ENCODE measurements around the gene NTN1. TPM values are rescaled to one million over a fixed set of nuclear protein-coding genes. Genes with fewer than 3 reads are reported as not detected.

NTN1 gene
- total RNA-seq, 1 donor: under 0.01 TPM

GRCh38 chr17:9185688-9186284 lies 164.5 kb downstream of the NTN1 start:
- TF ChIP-seq CTCF (IDR thresholded peaks at IDR 0.05; ENCODE audit: insufficient read depth, low read depth, low read length): no peak
- no peak for DNase-seq (ENCODE audit: low read depth)

GRCh38 chr17:9187828-9188227 lies 166.5 kb downstream of the NTN1 start:
- no peak overlapping the region for H3K4me3 ChIP-seq (ENCODE audit: low read depth, low read length)
- no peak for DNase-seq (ENCODE audit: low read depth)
- TF ChIP-seq CTCF (IDR thresholded peaks at IDR 0.05; ENCODE audit: insufficient read depth, low read depth, low read length): no peak

More at GRCh38 chr17:9185688-9186284, 164.5 kb downstream of the NTN1 start:
- H3K4me3 ChIP-seq (ENCODE audit: low read depth, low read length): no peak overlapping the region

GRCh38 chr17:9188367-9188766 lies 167.1 kb downstream of the NTN1 start:
- no peak for TF ChIP-seq CTCF (IDR thresholded peaks at IDR 0.05; ENCODE audit: insufficient read depth, low read depth, low read length)
- DNase-seq (ENCODE audit: low read depth): no peak
- no peak overlapping the region for H3K4me3 ChIP-seq (ENCODE audit: low read depth, low read length)

- DNase-seq (ENCODE audit: low read depth): no peak
- TF ChIP-seq CTCF (IDR thresholded peaks at IDR 0.05; ENCODE audit: insufficient read depth, low read depth, low read length): no peak
- H3K4me3 ChIP-seq (ENCODE audit: low read depth, low read length): no peak overlapping the region
Observed at GRCh38 chr17:9189870-9190269, 168.6 kb downstream of the NTN1 start.

- no peak overlapping the region for H3K4me3 ChIP-seq (ENCODE audit: low read depth, low read length)
- no peak for DNase-seq (ENCODE audit: low read depth)
- no peak for TF ChIP-seq CTCF (IDR thresholded peaks at IDR 0.05; ENCODE audit: insufficient read depth, low read depth, low read length)
Observed at GRCh38 chr17:9192010-9192409, 170.7 kb downstream of the NTN1 start.

GRCh38 chr17:9195411-9195810 lies 174.1 kb downstream of the NTN1 start:
- no peak for DNase-seq (ENCODE audit: low read depth)
- no peak overlapping the region for H3K4me3 ChIP-seq (ENCODE audit: low read depth, low read length)
- no peak for TF ChIP-seq CTCF (IDR thresholded peaks at IDR 0.05; ENCODE audit: insufficient read depth, low read depth, low read length)
